ENCODE data around the gene MASP2. TPM values are rescaled to one million over a fixed set of nuclear protein-coding genes. Genes with fewer than 3 reads are reported as not detected.
"Not testable (repeated sequence)": the region's sequence is repeated elsewhere in the genome, so short reads cannot be mapped to it uniquely, and the experiment has no call there.

MASP2 gene
- total RNA-seq, 1 donor from 2014 or later = not detected

GRCh38 chr1:11039351-11040104 lies 7.5 kb downstream of the MASP2 start:
- Histone ChIP-seq H3K27me3 (ENCODE audit: low read depth) (no peaks in the 10 kb centered on the region), H3K4me3 (no peak overlapping the region), H3K4me1 (peaks cover 9% of the 10 kb centered on the region), H3K9me3 (replicated peaks) (no peaks in the 10 kb centered on the region), H3K36me3 (no peaks in the 10 kb centered on the region), H3K27ac (replicated peaks) (no peak overlapping the region)
- TF ChIP-seq CTCF (IDR thresholded peaks at IDR 0.05; ENCODE audit: borderline replicate concordance) = no peak
- no peak for DNase-seq
- intact Hi-C loops (cut with micrococcal nuclease) = loop anchor here (10.0 kb wide), 1 partner anchor 605 kb away; no protein-coding TSS in a partner anchor

GRCh38 chr1:11037740-11038182 lies 9.3 kb downstream of the MASP2 start:
- Histone ChIP-seq H3K27ac (replicated peaks) (no peak overlapping the region), H3K4me3 (no peak overlapping the region), H3K4me1 (peaks cover 9% of the 10 kb centered on the region), H3K27me3 (ENCODE audit: low read depth) (no peaks in the 10 kb centered on the region), H3K9me3 (replicated peaks) (no peaks in the 10 kb centered on the region), H3K36me3 (no peaks in the 10 kb centered on the region)
- peak; percentile 84 for DNase-seq
- intact Hi-C loops (cut with micrococcal nuclease) = loop anchor here (10.0 kb wide), 1 partner anchor 607 kb away; no protein-coding TSS in a partner anchor
- no peak for TF ChIP-seq CTCF (IDR thresholded peaks at IDR 0.05; ENCODE audit: borderline replicate concordance)

GRCh38 chr1:11037019-11037739 lies 9.9 kb downstream of the MASP2 start:
- intact Hi-C loops (cut with micrococcal nuclease) = loop anchor here (10.0 kb wide), 1 partner anchor 608 kb away; no protein-coding TSS in a partner anchor
- not testable (repeated sequence) for H3K36me3 ChIP-seq; H3K27ac ChIP-seq (replicated peaks); H3K27me3 ChIP-seq (ENCODE audit: low read depth); H3K9me3 ChIP-seq (replicated peaks); H3K4me1 ChIP-seq; H3K4me3 ChIP-seq; DNase-seq

GRCh38 chr1:11031624-11032262 lies 15.3 kb downstream of the MASP2 start:
- no peak for TF ChIP-seq CTCF (IDR thresholded peaks at IDR 0.05; ENCODE audit: borderline replicate concordance)
- Histone ChIP-seq H3K9me3 (replicated peaks) (no peaks in the 10 kb centered on the region), H3K36me3 (peaks cover 18% of the 10 kb centered on the region), H3K27ac (replicated peaks) (no peak overlapping the region), H3K4me1 (no peaks in the 10 kb centered on the region), H3K4me3 (no peak overlapping the region), H3K27me3 (ENCODE audit: low read depth) (no peaks in the 10 kb centered on the region)
- intact Hi-C loops (cut with micrococcal nuclease) = loop anchor here (10.0 kb wide), 1 partner anchor 613 kb away; no protein-coding TSS in a partner anchor
- DNase-seq = no peak

GRCh38 chr1:11030865-11031264 lies 16.2 kb downstream of the MASP2 start:
- intact Hi-C loops (cut with micrococcal nuclease) = loop anchor here (10.0 kb wide), 1 partner anchor 614 kb away; no protein-coding TSS in a partner anchor
- H3K4me1 ChIP-seq = no peaks in the 10 kb centered on the region

More at GRCh38 chr1:11030865-11031264, 16.2 kb downstream of the MASP2 start:
- no peak for TF ChIP-seq CTCF (IDR thresholded peaks at IDR 0.05; ENCODE audit: borderline replicate concordance)
- H3K4me3 ChIP-seq = no peak overlapping the region
- peaks cover 27% of the 10 kb centered on the region for H3K36me3 ChIP-seq
- no peak for DNase-seq
- no peaks in the 10 kb centered on the region for H3K9me3 ChIP-seq (replicated peaks)
- no peaks in the 10 kb centered on the region for H3K27me3 ChIP-seq (ENCODE audit: low read depth)
- H3K27ac ChIP-seq (replicated peaks) = no peak overlapping the region
